Skeletal muscle satellite cell (primary cell): ENCODE measurements around the gene JPT1.
A peak's percentile ranks its signal among the peaks of the same experiment; 100 is the strongest.

Experiments
- H3K27me3 ChIP-seq: 2 replicates; pipeline ENCODE4 v1.7.0; 2013; ENCODE audit warnings: low read length; ENCODE audit not compliant: control insufficient read depth, insufficient read depth
- H3K36me3 ChIP-seq: 2 replicates; pipeline ENCODE4 v1.7.0; 2013; ENCODE audit warnings: mild to moderate bottlenecking, control low read depth, low read length; ENCODE audit not compliant: insufficient read depth
- H3K4me1 ChIP-seq: 2 replicates; pipeline ENCODE4 v1.7.0; 2013; ENCODE audit warnings: low read length; ENCODE audit not compliant: control insufficient read depth, insufficient read depth
- H3K4me2 ChIP-seq: 2 replicates; pipeline ENCODE4 v1.7.0; 2013; ENCODE audit warnings: mild to moderate bottlenecking, low read length
- H3K4me3 ChIP-seq: 2 replicates; pipeline ENCODE4 v1.7.0; 2013; ENCODE audit warnings: low read length
- H3K9ac ChIP-seq: 2 replicates; pipeline ENCODE4 v1.7.0; 2013; ENCODE audit warnings: mild to moderate bottlenecking, low read depth, low read length, moderate library complexity
- H3K9me3 ChIP-seq: replicated peaks from 2 replicates; pipeline ENCODE4 v1.7.0; 2013; ENCODE audit warnings: mild to moderate bottlenecking, control low read depth, low read length

The JPT1 gene

DNA sequence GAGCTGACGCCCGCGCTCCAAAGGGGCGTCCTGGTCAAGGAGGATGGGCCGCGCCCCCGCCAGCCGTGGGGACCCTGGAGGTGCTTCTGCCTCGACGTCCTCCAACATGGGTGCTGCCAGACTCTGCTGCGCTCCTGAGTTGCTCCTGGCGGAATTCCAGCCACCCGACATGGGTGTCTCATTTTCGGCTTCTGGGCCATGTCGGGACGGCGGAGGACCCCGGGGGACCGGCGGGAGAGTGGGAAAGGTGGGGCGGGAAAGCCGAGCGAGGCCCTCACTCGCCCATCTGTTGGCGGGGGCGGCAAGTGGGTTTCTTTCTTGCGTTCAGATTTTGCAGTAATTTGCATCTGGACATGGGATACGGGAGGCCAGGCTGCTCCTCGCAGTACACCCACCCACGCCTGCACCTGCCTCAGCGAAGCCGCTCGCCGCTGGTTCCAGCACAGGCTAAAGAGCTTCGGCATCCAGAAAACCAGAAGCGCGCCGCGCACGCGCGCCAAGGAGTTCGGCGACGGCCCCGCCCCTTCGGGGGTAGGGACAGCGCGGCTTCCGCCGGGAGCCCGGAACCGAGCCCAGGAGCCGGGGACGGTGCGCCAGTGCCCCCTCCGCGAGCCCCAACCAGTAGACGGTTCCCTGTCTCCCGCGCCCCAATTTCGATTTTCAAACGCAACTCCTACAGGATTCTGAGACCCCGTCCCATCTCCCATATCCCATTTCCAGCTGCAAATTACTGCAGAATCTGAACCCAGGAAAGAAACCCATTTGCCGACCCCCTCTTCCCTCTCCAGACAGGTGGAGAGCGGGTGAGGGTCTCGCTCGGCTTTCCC lies 44.7 kb downstream of the JPT1 start, which contains the start of gene ARMC7:
Gene ARMC7, plus strand, starts transcription at position 563 of the 827 bp plus-strand sequence. CDS start 320 bp downstream, outside the sequence.
- H3K9ac ChIP-seq: peak within 1 kb of the TSS; percentile 77
- H3K4me2 ChIP-seq: peak within 1 kb of the TSS; percentile 97
- peaks cover 7% of the 10 kb centered on the region for H3K27me3 ChIP-seq
- no peaks in the 10 kb centered on the region for H3K9me3 ChIP-seq
- H3K4me1 ChIP-seq: peaks cover 23% of the 10 kb centered on the region
- H3K4me3 ChIP-seq: peak within 1 kb of the TSS; percentile 86
- no peaks in the 10 kb centered on the region for H3K36me3 ChIP-seq

DNA sequence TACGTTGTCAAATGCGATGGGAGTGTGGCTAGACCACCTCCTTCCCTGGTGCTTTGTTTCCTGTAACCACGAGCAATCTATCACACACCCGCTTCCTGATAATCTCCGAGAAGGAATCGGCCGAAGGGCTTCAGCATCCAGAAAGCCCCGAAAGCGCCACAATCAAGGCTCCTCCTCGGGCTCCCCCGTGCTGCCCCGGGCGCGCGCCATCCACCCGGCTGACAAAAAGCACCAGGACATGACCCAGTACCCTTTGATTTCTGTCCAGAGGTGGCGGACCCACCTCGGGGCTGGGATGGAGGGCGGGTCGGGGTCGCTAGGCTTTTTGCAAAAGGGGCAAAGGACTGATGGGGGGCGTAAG lies 45.3 kb downstream of the JPT1 start:
- Histone ChIP-seq H3K9ac (no peak overlapping the region), H3K4me2 (peak overlapping the region; percentile 97), H3K9me3 (no peaks in the 10 kb centered on the region), H3K4me3 (peak overlapping the region; percentile 86), H3K36me3 (no peaks in the 10 kb centered on the region), H3K4me1 (peaks cover 18% of the 10 kb centered on the region), H3K27me3 (peaks cover 7% of the 10 kb centered on the region)

DNA sequence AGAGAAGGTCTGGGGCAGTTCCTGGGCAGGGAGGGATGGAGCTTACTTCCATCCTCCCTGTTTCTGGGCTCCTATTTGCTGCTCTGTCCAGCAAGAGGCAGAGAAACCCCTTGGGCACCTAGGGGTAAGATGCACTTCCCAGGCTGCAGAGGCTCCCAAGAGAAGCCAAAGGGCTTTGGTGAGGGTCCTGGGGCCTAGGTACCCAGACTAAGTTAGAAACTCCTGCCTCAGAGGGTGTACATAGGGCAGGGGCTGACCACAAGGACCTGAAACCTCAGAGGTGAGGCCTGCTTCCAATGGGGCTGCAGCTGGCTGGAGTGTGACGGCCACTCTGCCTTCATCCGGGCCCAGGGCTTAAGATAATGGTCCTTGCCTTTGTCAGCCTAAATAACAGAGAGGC lies 46.1 kb downstream of the JPT1 start:
- Histone ChIP-seq H3K36me3 (no peaks in the 10 kb centered on the region), H3K9ac (no peak overlapping the region), H3K4me2 (no peak overlapping the region), H3K27me3 (peaks cover 7% of the 10 kb centered on the region), H3K4me3 (no peak overlapping the region), H3K4me1 (peaks cover 14% of the 10 kb centered on the region), H3K9me3 (no peaks in the 10 kb centered on the region)

DNA sequence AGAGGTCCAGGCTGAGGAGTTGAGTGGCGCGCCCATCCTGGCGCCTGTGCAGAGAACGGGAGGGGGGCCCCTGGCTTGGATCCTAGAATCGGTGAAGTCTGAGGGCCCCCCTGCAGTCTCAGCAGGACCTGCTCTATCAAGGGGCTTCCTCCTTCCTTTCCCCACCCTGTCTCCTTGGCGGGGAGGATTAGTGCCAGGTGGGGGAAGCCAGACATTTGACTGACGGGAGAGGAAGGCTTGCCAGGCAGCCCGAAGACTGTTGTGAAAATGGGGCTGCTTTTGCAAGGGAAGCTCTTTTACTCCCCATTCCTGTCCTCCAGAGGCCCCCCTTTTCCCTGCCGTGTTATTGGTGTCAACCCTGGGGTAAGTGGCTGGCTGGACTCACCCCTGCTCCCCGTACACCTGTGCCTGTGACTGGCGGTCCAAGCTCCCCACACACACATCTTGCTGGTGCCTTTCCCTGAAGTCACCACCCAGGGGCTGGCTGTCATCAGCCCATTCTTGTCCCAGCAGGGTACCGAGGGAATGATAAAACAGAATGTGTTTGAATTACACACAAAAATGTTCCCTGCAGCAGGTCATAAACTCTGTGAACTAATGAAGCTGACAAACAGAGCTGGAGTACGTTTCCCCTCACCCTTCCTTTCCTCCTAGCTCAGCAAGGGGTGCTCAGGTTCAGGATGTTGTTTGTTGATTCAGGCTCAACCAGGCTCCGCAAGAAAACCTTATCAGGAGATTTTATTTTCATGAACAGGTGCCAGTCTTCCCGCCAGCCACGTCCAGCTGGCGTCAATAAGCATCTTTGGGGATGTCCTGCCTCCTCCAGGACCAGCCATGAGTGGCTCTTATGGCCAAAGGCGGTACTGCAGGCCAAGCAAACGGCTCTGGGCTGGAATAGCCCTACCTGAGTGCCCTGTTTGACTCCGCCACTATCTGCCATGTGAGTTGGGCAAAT lies 48.9 kb downstream of the JPT1 start:
- Histone ChIP-seq H3K36me3 (no peaks in the 10 kb centered on the region), H3K27me3 (peaks cover 15% of the 10 kb centered on the region), H3K4me3 (no peak overlapping the region), H3K4me1 (peaks cover 9% of the 10 kb centered on the region), H3K4me2 (no peak overlapping the region), H3K9me3 (no peaks in the 10 kb centered on the region), H3K9ac (no peak overlapping the region)

DNA sequence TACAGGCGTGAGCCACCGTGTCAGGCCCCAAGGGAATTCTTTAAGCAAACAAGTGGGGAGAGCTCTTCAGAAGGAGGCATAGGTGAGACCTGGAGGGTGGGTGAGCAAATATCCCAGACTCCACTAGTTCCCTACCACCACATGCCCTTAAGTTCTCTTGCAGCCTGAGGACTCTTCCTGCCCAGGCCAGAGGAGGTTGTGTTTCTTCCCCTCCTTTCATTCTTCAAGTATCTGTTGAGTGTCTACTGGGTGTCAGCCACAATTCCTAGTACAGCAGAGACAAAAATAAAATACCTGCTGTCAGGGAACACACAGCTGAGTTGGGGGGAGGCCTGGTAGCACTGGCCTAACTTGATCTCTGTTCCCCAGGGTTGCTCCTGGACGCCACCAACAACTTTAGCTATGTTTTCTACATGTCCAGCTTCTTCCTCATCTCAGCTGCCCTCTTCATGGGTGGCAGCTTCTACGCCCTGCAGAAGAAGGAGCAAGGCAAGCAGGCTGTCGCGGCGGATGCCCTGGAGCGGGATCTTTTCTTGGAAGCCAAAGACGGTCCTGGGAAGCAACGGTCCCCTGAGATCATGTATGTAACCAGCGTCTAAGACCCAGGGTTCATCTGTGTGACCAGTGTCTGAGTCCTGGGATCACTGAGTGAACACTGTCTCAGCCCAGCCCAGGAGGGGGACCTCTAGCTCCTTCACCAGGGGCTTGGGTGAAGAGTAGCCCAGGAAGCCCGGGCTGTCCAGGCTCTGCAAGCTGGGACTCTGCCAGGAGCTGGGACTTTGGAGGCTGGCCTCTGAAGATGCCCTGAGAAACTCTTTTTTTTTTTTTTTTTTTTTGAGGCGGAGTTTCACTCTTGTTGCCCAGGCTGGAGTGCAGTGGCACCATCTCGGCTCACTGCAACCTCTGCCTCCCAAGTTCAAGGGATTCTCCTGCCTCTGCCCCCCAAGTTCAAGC lies 50.4 kb downstream of the JPT1 start:
- Histone ChIP-seq H3K4me2 (no peak overlapping the region), H3K36me3 (no peaks in the 10 kb centered on the region), H3K9me3 (no peaks in the 10 kb centered on the region), H3K27me3 (peaks cover 15% of the 10 kb centered on the region), H3K4me1 (no peaks in the 10 kb centered on the region), H3K9ac (no peak overlapping the region), H3K4me3 (no peak overlapping the region)

DNA sequence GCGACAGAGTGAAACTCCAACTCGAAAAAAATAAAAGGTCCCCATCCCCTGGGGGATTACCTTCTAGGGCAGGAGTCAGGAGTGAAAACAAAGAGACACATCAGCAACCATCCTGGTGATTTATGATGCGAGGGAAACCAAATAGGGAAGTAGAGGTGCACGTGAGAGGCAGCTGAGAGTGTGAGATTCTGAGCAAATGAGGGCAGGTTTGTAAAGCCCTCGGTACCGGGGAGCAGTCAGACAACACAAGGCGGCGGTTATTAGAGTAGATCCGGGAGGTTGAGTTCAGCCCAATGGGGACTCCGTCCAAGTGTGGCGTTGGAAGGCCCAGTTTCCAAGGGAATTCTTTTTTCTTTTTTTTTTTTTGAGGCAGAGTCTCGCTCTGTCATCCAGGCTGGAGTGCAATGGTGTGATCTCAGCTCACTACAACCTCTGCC lies 51.9 kb downstream of the JPT1 start:
- Histone ChIP-seq H3K9me3 (no peaks in the 10 kb centered on the region), H3K36me3 (no peaks in the 10 kb centered on the region), H3K4me1 (no peaks in the 10 kb centered on the region), H3K9ac (no peak overlapping the region), H3K27me3 (peaks cover 15% of the 10 kb centered on the region), H3K4me2 (no peak overlapping the region), H3K4me3 (no peak overlapping the region)

DNA sequence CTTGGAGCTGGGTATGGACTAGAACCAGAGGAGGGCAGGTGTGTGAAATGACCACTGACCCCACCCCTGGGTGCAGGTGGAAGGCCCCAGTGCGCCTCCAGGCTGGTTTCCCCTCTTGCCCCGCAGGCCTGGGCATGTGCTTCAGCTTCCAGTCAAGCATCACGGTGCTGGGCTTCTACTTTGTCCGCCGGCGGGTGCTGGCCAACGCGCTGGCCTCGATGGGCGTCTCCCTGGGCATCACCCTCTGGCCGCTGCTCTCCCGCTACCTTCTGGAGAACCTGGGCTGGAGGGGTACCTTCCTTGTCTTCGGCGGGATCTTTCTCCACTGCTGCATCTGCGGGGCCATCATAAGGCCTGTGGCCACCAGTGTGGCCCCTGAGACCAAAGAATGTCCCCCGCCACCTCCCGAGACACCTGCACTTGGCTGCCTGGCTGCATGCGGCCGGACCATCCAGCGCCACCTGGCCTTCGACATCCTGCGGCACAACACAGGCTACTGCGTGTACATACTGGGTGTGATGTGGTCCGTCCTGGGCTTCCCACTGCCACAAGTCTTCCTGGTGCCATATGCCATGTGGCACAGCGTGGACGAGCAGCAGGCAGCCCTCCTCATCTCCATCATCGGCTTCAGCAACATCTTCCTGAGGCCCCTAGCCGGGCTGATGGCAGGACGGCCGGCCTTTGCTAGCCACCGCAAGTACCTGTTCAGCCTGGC lies 54.3 kb downstream of the JPT1 start:
- H3K4me3 ChIP-seq: no peak overlapping the region
- peaks cover 8% of the 10 kb centered on the region for H3K4me1 ChIP-seq
- H3K4me2 ChIP-seq: no peak overlapping the region
- no peaks in the 10 kb centered on the region for H3K9me3 ChIP-seq
- H3K9ac ChIP-seq: no peak overlapping the region
- no peaks in the 10 kb centered on the region for H3K36me3 ChIP-seq
- H3K27me3 ChIP-seq: peaks cover 11% of the 10 kb centered on the region

DNA sequence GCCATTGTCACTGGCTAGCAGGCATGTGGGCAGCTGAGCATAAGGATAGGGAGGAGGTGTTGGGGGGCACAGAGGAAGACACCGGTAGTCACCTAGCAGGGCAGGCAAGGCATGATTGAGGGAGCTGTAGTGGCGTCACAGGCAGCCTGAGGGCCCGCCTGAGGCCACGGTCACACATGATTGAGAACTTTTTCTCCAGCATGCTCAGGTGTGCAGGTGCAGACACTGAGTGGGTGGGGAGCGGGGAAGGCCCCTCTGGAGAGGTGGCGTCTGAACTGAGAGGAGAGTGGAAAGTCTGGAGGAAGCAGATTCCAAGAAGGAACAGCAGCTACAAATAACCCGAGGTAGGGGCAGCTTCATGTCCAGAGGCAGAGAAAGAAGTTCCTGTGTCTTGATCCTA lies 55.5 kb downstream of the JPT1 start:
- Histone ChIP-seq H3K4me1 (peaks cover 8% of the 10 kb centered on the region), H3K36me3 (no peaks in the 10 kb centered on the region), H3K9ac (no peak overlapping the region), H3K9me3 (no peaks in the 10 kb centered on the region), H3K27me3 (peaks cover 8% of the 10 kb centered on the region), H3K4me3 (no peak overlapping the region), H3K4me2 (no peak overlapping the region)

DNA sequence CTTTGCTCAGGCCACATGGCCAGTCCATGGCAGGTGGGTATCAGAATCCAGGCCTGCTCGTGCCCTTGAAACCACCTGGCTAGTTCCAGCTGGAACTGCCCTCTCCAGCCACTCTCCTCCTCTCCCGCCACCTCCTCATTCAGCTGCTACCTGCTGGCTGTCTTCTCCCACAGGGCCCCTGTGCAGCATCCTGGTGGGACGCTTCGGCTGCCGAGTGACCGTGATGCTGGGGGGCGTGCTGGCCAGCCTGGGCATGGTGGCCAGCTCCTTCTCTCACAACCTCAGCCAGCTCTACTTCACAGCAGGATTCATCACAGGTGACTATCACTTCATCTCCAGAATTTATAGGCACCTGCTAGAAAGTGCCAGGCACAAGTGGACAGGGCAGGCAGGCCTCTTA lies 56.4 kb downstream of the JPT1 start:
- Histone ChIP-seq H3K4me2 (no peak overlapping the region), H3K9me3 (no peaks in the 10 kb centered on the region), H3K27me3 (peaks cover 8% of the 10 kb centered on the region), H3K36me3 (no peaks in the 10 kb centered on the region), H3K9ac (no peak overlapping the region), H3K4me1 (peaks cover 8% of the 10 kb centered on the region), H3K4me3 (no peak overlapping the region)

DNA sequence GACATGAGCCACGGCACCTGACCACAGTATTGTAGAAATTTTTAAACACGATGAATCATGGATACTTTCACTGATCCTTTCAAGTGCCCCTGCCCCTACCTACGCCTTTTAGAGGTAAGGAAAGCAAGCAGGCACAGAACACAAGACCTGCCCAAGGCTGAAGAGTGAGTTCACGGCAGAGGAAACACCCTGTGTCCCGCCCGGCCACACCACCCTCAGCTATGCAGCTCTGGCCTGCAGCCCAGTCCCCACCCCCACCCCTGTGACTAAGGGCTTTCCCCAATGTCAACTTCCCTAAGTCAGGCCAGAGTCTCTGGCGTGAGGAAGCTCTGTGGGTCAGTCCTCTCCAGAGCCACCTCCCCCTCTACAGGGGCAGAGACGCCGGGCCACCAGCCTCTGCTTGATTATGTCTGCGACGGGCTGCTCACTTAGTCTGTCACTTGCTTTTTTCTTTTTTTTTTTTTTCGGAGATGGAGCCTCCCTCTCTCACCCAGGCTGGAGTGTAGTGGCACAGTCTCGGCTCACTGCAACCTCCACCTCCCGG lies 58.2 kb downstream of the JPT1 start:
- peak overlapping the region; percentile 27 for H3K4me3 ChIP-seq
- H3K36me3 ChIP-seq: no peaks in the 10 kb centered on the region
- H3K9ac ChIP-seq: no peak overlapping the region

More for the DNA sequence above, 58.2 kb downstream of the JPT1 start:
- Histone ChIP-seq H3K27me3 (peaks cover 3% of the 10 kb centered on the region), H3K4me2 (peak overlapping the region; percentile 50), H3K9me3 (no peaks in the 10 kb centered on the region), H3K4me1 (peaks cover 10% of the 10 kb centered on the region)
